ENCODE data around the gene ZSCAN25. TPM values are rescaled to one million over a fixed set of nuclear protein-coding genes. Genes with fewer than 3 reads are reported as not detected.

The ZSCAN25 gene
- total RNA-seq, 1 donor from 2014 or later = 8.7 TPM

GRCh38 chr7:99639267-99639666 lies 22.5 kb downstream of the ZSCAN25 start:
- Mint-ChIP-seq H3K4me3 (no peak overlapping the region), H3K36me3 (peaks cover 2% of the 10 kb centered on the region), H3K4me1 (no peaks in the 10 kb centered on the region), H3K9me3 (no peaks in the 10 kb centered on the region), H3K27ac (no peak overlapping the region), H3K27me3 (ENCODE audit: insufficient read depth, low read depth) (no peaks in the 10 kb centered on the region)
- TF ChIP-seq EZH2phosphoT487 (IDR thresholded peaks at IDR 0.05) (no peak), EZH2 (IDR thresholded peaks at IDR 0.05) (no peak)
- TF ChIP-seq, protein P1, sequence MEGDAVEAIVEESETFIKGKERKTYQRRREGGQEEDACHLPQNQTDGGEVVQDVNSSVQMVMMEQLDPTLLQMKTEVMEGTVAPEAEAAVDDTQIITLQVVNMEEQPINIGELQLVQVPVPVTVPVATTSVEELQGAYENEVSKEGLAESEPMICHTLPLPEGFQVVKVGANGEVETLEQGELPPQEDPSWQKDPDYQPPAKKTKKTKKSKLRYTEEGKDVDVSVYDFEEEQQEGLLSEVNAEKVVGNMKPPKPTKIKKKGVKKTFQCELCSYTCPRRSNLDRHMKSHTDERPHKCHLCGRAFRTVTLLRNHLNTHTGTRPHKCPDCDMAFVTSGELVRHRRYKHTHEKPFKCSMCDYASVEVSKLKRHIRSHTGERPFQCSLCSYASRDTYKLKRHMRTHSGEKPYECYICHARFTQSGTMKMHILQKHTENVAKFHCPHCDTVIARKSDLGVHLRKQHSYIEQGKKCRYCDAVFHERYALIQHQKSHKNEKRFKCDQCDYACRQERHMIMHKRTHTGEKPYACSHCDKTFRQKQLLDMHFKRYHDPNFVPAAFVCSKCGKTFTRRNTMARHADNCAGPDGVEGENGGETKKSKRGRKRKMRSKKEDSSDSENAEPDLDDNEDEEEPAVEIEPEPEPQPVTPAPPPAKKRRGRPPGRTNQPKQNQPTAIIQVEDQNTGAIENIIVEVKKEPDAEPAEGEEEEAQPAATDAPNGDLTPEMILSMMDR (IDR thresholded peaks at IDR 0.05) = no peak
- Histone ChIP-seq H3K36me3 (no peaks in the 10 kb centered on the region), H3K9ac (no peak overlapping the region), H3K4me1 (no peaks in the 10 kb centered on the region), H3K4me2 (no peak overlapping the region), H3F3A (ENCODE audit: low read depth) (no peaks in the 10 kb centered on the region), H3K79me2 (ENCODE audit: low read depth) (no peaks in the 10 kb centered on the region), H3K27ac (no peak overlapping the region), H2AFZ (replicated peaks) (no peak overlapping the region), H3K9me3 (ENCODE audit: low read depth) (no peaks in the 10 kb centered on the region), H3K4me3 (no peak overlapping the region), H4K20me1 (ENCODE audit: low read depth) (no peaks in the 10 kb centered on the region), H3K27me3 (no peaks in the 10 kb centered on the region)
- DNase-seq (ENCODE audit: low spot score) = no peak

DNA sequence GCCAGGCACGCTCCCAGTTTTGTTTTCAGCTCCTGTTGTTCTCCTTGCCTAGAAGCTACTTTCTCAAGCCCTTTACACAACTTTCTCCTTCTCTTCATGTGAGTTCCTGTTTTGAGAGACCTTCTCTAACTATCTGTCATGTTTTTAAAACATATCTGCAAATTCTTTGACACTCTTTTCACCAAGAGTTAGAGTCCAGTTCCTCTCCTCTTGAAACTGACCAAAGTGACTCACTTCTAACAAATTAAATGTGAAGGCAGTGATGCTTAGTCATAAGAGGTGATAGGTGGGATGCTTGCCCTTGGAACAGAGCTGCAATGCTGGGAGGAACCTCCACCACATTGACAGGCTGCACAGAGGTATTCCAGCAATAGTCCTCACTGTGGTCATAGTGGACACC lies 25.3 kb downstream of the ZSCAN25 start:
- H3K4me2 ChIP-seq = no peak overlapping the region
- no peaks in the 10 kb centered on the region for H3F3A ChIP-seq (ENCODE audit: low read depth)
- H3K4me3 Mint-ChIP-seq = no peak overlapping the region
- no peaks in the 10 kb centered on the region for H3K4me1 ChIP-seq
- no peak for DNase-seq (ENCODE audit: low spot score)
- H3K36me3 Mint-ChIP-seq = peaks cover 11% of the 10 kb centered on the region
- no peaks in the 10 kb centered on the region for H3K4me1 Mint-ChIP-seq
- H3K27me3 Mint-ChIP-seq (ENCODE audit: insufficient read depth, low read depth) = no peaks in the 10 kb centered on the region
- no peak overlapping the region for H3K27ac Mint-ChIP-seq
- no peaks in the 10 kb centered on the region for H3K9me3 Mint-ChIP-seq
- no peak overlapping the region for H3K4me3 ChIP-seq
- H3K79me2 ChIP-seq (ENCODE audit: low read depth) = no peaks in the 10 kb centered on the region
- H4K20me1 ChIP-seq (ENCODE audit: low read depth) = no peaks in the 10 kb centered on the region
- H3K27me3 ChIP-seq = no peaks in the 10 kb centered on the region
- no peaks in the 10 kb centered on the region for H3K9me3 ChIP-seq (ENCODE audit: low read depth)
- no peak overlapping the region for H2AFZ ChIP-seq (replicated peaks)
- no peak overlapping the region for H3K9ac ChIP-seq
- H3K27ac ChIP-seq = no peak overlapping the region
- TF ChIP-seq EZH2phosphoT487 (IDR thresholded peaks at IDR 0.05) (no peak), EZH2 (IDR thresholded peaks at IDR 0.05) (no peak)
- TF ChIP-seq, protein P1 (IDR thresholded peaks at IDR 0.05) = no peak
- no peaks in the 10 kb centered on the region for H3K36me3 ChIP-seq

- no peaks in the 10 kb centered on the region for H3K4me1 ChIP-seq
- H3K27me3 Mint-ChIP-seq (ENCODE audit: insufficient read depth, low read depth) = no peaks in the 10 kb centered on the region
- no peak overlapping the region for H3K9ac ChIP-seq
- H3K4me3 Mint-ChIP-seq = no peak overlapping the region
- peaks cover 9% of the 10 kb centered on the region for H3K36me3 Mint-ChIP-seq
- no peak for TF ChIP-seq EZH2phosphoT487 (IDR thresholded peaks at IDR 0.05)
- TF ChIP-seq, protein P1 (IDR thresholded peaks at IDR 0.05) = no peak
- TF ChIP-seq EZH2 (IDR thresholded peaks at IDR 0.05) = no peak
- no peak overlapping the region for H2AFZ ChIP-seq (replicated peaks)
- no peak for DNase-seq (ENCODE audit: low spot score)
- no peaks in the 10 kb centered on the region for H3K4me1 Mint-ChIP-seq
- H4K20me1 ChIP-seq (ENCODE audit: low read depth) = no peaks in the 10 kb centered on the region
- H3K9me3 ChIP-seq (ENCODE audit: low read depth) = no peaks in the 10 kb centered on the region
- H3K9me3 Mint-ChIP-seq = no peaks in the 10 kb centered on the region
- no peaks in the 10 kb centered on the region for H3F3A ChIP-seq (ENCODE audit: low read depth)
- H3K27me3 ChIP-seq = no peaks in the 10 kb centered on the region
- no peak overlapping the region for H3K27ac Mint-ChIP-seq
- H3K4me3 ChIP-seq = no peak overlapping the region
- no peak overlapping the region for H3K4me2 ChIP-seq
- H3K36me3 ChIP-seq = no peaks in the 10 kb centered on the region
- no peaks in the 10 kb centered on the region for H3K79me2 ChIP-seq (ENCODE audit: low read depth)
- no peak overlapping the region for H3K27ac ChIP-seq
Observed at GRCh38 chr7:99643464-99643863, 26.7 kb downstream of the ZSCAN25 start.
